ENCODE measurements around the gene LRRC18.

LRRC18 gene

DNA sequence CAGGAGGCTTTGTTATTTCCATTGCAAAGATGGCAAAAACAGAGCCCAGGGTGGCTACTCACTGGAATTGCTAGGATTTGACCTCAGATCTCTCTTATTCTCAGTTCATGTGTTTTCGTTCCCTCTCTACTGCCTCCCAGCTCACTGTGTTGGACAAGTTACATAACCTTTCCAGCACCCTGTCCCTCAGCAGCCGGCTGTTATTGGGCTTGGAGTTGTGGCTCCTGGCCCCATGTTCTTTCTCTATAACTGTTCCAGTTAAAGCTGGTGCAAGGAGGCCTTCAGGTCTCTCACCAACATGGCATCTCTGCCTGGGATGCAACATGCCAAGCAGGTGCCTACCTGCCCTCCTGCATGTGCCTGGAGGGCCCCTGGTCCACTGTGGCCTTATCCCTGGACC is 56.8 kb downstream of the LRRC18 start:
- FAIRE-seq (no peak), DNase-seq (ENCODE audit: insufficient read length, low spot score) (no peak)
- TF ChIP-seq, protein P1, sequence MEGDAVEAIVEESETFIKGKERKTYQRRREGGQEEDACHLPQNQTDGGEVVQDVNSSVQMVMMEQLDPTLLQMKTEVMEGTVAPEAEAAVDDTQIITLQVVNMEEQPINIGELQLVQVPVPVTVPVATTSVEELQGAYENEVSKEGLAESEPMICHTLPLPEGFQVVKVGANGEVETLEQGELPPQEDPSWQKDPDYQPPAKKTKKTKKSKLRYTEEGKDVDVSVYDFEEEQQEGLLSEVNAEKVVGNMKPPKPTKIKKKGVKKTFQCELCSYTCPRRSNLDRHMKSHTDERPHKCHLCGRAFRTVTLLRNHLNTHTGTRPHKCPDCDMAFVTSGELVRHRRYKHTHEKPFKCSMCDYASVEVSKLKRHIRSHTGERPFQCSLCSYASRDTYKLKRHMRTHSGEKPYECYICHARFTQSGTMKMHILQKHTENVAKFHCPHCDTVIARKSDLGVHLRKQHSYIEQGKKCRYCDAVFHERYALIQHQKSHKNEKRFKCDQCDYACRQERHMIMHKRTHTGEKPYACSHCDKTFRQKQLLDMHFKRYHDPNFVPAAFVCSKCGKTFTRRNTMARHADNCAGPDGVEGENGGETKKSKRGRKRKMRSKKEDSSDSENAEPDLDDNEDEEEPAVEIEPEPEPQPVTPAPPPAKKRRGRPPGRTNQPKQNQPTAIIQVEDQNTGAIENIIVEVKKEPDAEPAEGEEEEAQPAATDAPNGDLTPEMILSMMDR (IDR thresholded peaks at IDR 0.05; ENCODE audit: insufficient read depth, missing control alignments): no peak

DNA sequence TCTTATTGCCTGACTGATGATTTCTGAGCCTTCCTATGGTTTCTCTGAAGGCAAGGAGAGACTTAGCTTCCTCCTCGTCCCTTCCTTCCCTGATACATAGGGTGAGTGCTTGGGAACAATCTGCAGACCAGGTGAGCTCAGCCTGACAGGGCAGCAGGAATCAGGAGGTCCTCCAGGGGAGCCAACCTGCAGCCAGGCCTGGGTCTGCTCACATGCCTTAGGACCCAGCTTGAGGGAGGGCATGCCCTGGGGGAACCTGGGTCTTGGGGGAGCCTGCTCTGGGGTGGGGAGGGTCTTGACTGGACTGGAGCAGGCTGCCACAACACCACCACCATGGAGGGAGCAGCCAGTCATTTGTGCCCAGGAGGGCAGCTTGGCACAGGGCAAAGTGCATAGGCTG is 57.7 kb downstream of the LRRC18 start:
- TF ChIP-seq, protein P1 (IDR thresholded peaks at IDR 0.05; ENCODE audit: insufficient read depth, missing control alignments): no peak
- no peak for FAIRE-seq

DNA sequence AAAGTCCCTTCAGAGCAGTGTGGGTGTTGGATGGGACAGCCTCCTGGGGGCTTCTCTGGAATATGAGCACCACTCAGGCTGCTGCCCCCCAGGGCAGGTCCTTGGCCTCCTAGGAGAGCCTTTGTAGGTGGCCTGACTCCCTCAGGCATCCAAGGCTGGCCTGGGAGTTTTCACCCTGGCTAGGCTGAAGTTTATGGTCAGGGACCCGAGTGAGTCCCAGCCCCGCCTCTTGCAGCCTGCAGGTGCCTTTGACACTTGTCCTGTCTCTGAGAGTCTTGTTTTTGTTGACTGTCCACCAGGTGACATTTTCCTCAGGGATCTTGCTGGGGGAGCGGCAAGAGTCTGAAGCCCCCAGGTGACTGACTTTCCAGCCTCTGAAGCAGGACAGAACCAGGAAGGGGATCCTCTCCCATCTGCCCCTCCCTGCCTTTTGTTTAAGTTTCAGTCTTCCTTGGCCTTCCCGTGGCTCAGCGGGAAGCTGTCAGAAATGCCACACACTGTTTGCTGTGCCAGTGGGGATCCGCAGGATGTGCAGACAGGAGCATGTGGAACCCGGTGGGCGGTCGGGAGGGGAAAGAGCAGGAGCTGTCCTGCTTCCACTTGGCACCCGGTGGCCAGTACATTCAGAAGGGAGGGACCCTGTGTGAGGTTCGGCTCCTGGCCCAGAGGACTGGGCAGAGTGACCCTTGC is 59.5 kb downstream of the LRRC18 start:
- DNase-seq (ENCODE audit: insufficient read length, low spot score): no peak

More for the DNA sequence above, 57.7 kb downstream of the LRRC18 start:
- no peak for DNase-seq (ENCODE audit: insufficient read length, low spot score)

GRCh38 chr10:48879451-48879850 is 60.2 kb downstream of the LRRC18 start:
- FAIRE-seq (no peak), DNase-seq (ENCODE audit: insufficient read length, low spot score) (no peak)
- TF ChIP-seq, protein P1 (IDR thresholded peaks at IDR 0.05; ENCODE audit: insufficient read depth, missing control alignments): no peak

More for the DNA sequence above, 59.5 kb downstream of the LRRC18 start:
- TF ChIP-seq, protein P1 (IDR thresholded peaks at IDR 0.05; ENCODE audit: insufficient read depth, missing control alignments): no peak
- no peak for FAIRE-seq

GRCh38 chr10:48878091-48878490 is 61.5 kb downstream of the LRRC18 start:
- FAIRE-seq: no peak
- TF ChIP-seq, protein P1 (IDR thresholded peaks at IDR 0.05; ENCODE audit: insufficient read depth, missing control alignments): no peak
- no peak for DNase-seq (ENCODE audit: insufficient read length, low spot score)

DNA sequence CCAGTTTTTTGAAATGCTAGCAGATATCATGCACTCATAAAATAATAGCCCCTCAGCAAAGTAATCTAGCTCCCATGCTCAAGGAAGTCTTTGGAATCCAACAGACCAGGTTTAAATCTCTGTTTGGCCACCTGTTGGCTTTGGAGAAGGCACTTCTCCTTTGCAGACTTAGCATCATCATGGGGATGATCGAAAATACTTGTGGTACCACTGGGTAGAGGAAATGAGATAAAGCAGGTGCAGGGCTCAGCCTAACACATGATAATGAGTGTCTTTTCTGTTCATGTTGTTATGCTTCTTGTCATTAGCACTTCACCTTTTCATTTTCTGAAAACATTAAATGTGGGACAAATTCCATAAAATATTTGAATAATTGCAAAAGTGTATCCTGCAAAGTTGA is 67.4 kb downstream of the LRRC18 start:
- TF ChIP-seq, protein P1 (IDR thresholded peaks at IDR 0.05; ENCODE audit: insufficient read depth, missing control alignments): no peak
- DNase-seq (ENCODE audit: insufficient read length, low spot score) (no peak), FAIRE-seq (no peak)

All from D721Med (cell line).